Inflammatory macrophage treated with lipopolysaccharide for 1 hour (primary cell): Measurements from ENCODE around the gene ST3GAL3.

Experiments used
- DNase-seq, 2 donors: peaks; one replicate each; pipeline ENCODE4 v3.0.0-alpha.2; 2020 to 2022

The ST3GAL3 gene, protein sequence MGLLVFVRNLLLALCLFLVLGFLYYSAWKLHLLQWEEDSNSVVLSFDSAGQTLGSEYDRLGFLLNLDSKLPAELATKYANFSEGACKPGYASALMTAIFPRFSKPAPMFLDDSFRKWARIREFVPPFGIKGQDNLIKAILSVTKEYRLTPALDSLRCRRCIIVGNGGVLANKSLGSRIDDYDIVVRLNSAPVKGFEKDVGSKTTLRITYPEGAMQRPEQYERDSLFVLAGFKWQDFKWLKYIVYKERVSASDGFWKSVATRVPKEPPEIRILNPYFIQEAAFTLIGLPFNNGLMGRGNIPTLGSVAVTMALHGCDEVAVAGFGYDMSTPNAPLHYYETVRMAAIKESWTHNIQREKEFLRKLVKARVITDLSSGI

DNA sequence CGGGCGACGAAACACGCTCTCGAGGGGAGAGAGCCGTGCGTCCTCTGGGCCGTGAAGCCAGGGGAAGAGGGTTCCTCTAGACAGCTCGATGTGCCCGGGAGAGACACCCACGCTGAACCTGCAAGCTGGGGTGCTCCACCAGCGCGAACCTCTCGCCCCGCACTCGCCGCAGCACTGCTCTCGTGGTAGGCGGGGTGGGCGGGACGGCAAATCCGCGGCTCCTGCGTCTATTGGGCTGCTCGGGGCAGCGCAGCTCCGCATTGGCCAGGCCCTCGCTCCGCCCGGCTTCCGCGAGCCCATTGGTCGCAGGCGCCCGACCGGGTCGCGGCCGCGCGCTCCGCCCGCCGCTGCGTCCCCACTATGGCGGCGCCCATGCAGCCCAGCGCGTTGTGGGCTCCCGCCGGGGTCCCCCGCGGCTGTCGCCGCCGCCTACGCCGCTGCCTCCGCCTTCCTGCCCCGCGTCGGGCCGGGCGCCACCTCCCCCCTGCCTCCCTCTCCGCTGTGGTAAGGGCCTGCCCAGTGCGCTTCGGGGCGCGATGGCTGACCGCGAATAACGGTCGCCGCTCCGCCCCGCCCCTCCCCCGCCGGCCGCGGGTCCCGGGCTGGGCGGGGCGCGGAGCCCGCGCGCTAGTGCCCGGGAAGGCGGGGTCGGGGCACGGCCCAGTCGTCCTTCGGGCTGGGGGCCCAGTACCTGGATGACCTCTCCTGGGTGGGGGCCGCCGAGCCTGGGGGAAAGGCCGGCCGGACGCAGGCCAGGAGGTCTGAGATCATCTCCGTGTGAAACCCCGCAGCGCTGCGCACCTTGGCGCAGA is at the start of gene ST3GAL3:
Gene ST3GAL3, plus strand, starts transcription at position 347 of the 812 bp plus-strand sequence. CDS start 28,727 bp downstream, outside the sequence.
- peak; percentile 91 to 92 for DNase-seq

DNA sequence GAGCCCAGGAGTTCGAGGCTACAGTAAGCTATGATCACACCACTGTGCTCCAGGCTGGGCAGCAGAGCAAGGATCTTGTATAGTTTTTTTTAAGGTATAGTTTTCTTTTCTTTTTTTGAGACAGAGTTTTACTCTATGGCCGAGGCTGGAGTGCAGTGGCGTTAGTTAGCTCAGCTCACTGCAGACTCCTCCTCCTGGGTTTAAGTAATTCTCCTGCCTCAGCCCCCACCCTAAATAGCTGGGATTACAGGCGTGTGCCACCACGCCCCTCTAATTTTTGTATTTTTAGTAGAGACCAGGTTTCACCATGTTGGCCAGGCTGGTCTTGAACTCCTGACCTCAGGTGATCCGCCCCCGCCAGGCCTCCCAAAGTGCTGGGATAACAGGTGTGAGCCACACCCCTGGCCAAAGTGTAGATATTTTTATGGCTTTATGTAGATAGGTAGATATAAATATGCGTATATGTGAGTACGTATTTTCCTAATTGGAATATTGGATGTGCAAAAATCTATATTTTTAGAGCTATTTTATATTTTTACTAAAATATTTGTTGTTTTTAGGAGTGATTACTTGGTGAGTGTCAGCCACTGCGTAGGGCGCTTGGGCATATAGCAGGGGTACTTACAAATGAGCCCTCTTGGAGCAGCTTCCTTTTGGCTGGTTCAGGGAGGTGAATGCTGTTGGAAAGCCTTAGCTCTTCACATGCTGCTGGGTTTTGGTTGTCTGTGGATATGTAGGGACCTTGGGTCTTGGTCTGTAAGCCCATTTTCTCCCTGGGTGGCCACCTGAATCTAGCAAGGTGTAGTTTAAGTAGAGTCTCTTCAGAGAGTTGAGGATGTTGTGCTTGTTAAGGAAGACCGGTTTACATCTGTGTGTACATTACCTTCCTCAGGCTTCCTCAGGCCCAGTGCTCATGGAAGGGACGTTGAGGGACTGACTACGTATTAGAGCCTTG is 47.8 kb upstream of the ST3GAL3 start:
- no peak for DNase-seq

DNA sequence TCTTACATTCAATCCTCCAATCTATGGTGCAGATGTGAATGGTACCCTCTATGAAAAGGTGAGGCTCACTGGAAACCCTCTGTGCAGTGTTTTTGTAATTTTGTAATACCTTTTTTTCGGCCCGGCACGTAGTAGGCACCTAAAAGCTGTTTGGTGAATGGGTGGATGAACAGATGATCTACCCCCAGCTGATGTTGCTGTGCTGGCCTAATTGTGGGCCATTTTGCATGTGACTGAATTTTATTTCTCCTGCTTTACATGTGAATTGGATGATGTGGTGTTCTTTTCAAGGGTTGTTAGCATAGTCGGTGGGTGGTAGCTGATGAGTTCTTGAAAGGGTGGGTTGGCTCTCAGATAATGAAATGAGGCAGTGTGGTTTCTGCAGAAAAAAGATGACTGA is 47.0 kb upstream of the ST3GAL3 start:
- DNase-seq = no peak

DNA sequence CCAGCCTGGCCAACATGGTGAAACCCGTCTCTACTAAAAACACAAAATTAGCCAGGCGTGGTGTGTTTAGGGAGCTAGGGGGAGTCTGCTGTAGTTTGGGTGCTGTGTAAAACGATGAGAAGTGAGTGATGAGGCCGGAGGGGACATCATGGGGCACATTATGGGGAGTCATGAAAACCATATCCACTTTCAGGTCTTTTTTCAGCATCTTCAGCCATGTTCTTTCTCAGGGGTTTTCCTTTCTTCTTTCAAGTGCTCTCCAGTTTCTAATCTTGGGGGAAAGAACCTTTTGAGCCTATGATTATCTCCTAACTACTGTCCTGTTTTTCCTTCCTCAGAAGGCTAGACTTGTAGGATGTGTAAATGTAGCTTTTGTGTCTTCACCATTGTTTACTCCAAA is 43.0 kb upstream of the ST3GAL3 start:
- DNase-seq = no peak

DNA sequence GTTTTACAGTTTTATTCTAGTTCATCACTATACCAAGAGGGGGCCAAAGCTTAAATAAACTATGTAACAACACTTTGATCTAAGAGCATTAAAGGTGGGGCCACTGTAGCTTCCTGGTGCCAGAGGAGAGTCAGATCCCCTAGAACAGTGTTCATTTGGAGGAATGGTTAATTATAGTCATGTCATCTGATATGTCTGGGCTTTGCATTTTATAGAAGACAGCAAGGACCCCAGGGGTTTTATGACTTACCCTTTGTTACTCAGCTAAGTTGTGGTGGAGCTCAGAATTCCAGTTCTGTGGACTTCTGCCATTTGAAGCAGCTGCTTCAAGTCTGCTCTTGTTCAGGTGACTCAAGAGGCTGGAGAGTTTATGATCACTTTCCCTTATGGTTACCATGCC is 40.7 kb upstream of the ST3GAL3 start:
- no peak for DNase-seq

DNA sequence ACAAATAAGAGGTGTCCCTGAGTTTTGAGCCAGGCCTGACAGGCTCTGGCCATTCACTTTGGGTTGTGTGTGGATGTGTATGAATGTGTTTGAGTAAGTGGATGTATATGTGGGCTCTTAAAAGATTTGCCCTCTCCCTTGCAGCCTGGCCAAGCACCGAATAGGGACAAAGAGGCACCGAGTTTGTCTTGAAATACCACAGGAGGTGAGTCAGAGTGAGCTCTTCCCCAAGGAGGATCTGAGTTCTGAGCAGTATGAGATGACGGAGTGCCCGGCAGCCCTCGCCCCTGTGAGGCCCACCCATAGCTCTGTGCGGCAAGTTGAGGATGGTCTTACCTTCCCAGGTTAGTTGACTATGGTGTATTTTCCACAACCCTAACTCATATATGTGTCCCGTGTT is 38.4 kb upstream of the ST3GAL3 start:
- DNase-seq = no peak

DNA sequence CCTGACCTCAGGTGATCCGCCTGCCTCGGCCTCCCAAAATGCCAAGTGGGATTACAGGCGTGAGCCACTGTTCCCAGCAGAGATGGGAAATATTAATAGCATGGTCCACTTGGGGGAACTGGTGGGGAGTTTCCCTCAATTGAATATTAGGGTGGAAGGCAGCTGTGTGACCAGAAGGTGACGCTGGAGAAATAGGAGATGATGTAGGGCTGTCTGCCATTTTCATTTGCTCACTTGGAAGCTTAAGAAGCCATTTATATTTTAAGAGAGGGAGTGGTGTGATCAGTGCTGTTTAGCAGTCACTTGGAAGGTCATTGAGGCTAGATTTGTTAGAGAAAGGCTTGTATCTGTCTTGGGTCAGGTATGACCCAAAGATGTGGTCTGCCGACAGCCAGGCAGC is 37.5 kb upstream of the ST3GAL3 start:
- no peak for DNase-seq

DNA sequence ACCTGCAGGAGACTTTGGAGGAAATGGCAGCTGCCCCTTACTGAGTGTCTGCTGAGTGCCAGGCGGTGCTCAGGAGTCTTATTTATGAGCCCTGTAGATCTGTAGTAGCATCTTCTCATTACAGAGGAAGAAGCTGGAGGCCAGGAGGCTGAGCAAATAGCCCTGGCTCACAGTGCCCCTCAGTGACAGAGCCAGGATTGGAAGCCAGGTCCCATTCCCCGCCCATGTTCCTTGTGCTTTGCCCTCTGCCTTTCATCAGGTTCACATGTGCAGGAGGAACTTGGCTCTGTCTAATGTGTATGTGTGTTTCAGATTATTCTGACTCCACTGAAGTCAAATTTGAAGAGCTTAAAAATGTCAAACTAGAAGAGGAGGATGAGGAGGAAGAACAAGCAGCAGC is 36.1 kb upstream of the ST3GAL3 start:
- no peak for DNase-seq

DNA sequence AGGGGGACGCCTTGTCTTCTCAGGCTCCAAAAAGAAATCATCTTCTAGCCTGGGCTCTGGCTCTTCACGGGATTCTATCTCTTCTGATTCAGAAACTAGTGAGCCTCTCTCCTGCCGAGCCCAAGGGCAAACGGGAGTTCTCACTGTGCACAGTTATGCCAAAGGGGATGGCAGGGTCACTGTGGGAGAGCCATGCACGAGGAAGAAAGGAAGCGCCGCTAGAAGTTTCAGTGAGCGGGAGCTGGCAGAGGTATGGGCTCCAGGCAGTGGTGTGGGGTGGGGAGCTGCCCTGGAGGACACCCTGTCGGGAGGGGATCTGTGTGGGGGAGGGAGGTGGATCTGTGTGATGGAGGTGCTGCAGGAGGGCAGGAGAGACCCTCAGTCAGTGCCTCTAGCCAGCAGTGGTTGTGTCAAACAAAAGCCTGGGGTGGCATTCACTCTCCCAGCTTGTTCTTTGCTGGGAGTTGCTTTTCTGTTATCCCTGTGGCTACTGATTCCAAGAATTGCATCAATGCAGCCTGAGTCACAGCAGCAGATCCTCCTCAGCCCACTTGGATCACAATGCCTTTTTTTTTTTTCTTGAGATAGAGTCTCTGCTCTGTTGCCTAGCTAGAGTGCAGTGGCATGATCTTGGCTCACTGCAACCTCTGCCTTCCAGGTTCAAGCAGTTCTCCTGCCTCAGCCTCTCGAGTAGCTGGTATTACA is 35.6 kb upstream of the ST3GAL3 start:
- no peak for DNase-seq

DNA sequence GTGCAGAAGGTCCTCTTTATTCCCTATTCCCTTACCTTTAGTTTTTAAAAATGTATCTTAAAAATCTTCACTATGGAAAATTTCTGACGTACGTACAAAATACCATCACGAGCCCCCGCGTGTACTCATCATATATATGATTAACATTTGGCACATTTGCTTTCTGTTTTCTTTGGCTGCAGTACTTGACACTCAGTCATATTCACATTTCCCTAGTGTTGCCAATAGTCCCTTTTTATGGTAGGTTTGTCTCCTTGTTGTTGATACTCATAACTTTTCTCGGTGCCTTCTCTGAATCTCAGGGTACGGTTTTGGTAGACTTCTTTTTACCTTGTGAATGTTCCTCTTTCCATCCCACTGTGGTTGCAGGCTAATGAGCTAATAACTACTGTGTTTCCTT is 34.1 kb upstream of the ST3GAL3 start:
- no peak for DNase-seq

DNA sequence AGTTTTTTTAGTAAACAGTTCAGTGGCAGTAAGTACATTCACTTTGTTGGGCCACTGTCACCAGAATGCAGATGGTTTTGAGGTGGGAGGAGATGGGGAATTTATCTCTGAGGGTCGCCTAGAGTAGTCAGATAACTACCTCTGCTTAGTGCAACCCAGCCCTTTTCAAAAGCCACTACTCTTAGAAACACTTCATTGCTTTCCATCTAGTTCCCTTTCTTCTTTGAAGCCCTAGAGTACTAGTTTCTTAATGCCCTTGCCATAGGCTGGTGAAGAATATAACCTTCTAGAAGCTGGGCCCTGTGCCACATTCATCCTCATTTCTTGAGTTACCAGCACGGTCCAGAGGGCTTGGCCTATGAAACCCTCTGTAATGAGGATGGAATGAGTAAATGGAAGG is 28.4 kb upstream of the ST3GAL3 start:
- no peak for DNase-seq

DNA sequence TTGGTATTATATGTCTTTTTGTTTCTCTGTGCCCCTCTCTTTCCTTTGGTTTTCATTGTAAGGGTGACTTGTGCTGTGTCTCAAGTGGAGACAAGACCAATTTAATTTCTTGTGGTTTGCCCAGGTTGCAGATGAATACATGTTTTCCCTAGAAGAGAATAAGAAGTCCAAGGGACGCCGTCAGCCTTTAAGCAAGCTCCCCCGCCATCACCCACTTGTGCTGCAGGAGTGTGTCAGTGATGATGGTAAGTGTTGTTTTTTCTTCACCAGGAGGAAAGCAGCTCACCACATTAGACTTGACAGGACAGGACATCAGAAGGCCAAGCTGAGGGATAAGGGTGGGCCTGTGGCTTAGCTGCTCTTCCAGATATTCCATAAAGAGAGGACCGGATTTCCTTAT is 23.8 kb upstream of the ST3GAL3 start:
- DNase-seq = no peak

DNA sequence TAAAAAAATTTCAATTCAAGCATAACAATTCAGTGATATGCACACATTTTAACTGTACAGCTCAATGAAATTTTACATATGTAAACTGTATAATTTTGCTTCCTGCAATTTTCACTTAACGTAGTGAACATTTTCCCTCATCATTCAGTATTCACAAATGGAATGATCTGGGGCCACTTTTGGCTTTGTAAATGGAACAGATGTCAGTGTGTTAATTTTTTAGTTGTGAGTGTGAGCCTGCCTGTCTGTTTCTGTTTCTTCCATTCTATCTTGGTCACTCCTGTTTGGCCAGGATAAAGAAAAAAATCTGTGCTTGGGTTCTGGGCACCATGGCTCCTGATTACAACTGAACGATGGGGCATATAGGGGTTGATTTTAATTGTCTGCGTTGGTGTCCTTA is 20.5 kb upstream of the ST3GAL3 start:
- no peak for DNase-seq

DNA sequence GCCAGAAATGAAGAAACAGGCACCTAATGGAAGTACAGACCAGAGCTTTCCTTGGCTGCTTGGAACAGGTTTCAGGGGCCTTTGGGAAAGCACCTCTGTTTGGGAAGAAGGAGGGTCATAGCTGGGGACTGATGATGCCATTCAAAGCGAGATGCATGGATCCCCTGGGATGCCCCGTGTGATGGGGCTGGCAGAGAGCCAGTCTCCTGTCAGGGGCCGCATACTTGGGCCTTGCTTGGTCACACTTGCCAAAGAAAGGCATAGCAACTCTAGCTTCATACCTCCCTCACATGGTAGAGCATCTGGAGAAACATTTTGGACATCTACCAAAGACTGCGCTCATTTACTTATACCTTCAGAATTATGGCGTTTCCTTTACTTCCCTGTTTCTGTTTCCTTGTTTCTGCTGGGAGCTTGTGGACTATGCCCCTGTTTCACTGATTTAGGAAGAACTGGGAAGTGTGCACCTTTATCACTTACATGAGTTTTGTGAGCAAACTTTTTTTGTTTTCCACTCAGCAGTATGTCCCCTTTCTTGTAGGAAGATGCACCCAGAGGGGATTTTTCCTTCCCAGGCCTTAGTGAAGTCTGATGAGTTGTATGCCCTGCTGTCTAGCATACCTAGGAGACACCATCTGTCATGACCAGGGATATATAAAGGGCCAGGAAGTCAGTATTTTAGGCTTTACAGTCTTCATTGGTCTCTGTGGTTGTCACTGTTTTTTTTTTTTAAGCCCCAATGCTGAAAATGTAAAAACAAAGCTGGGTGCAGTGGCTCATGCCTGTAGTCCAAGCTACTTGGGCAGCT is 19.8 kb upstream of the ST3GAL3 start:
- DNase-seq = no peak

DNA sequence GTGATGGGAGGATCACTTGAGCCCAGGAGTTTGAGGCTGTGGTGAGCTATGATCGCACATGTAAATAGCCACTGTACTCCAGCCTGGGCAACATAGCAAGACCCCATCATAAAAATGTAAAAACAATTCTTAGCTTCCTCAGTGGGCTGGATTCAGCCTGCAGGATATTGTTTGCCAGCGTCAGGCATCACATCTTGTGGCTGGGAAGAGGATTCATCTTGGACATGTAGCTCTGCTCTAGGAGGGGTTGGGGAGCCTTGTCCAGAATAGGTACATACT is 19.3 kb upstream of the ST3GAL3 start:
- DNase-seq = no peak

DNA sequence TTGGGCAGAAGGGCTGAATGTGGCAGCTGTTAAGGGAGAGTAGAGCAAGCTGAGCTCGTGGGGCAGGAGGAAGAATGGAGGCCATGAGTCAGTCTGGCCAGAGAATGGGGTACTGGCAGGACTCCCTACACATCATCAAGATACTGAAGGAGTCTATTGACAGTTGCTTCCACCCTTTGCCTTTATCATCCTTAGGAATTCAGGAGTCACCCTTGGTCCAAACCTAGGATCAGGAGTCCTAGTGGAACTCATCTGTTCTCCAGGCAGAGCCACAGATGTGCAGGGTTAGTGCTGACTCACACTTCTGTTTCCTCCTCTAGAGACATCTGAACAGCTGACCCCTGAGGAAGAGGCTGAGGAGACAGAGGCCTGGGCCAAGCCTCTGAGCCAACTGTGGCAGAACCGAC is 18.7 kb upstream of the ST3GAL3 start:
- DNase-seq = no peak

DNA sequence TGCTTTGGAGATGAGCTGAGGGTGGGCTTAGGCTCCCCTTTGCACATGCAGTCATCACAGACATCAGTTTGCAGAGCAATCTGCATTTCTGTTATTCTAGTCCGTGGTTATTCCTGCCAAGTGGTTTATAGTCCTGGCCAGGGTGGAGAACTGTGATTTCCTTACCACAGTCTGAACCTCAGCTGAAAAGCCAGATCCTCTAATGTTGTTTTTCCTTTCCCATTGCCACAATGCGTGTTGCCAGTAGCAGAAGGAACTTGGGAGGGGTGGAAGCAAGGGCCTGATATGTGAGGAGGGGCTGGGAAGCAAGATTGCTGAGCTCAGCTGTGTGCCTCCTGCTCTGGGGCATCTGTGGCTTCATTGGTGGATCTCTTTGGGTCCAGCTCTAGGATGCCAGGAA is 18.0 kb upstream of the ST3GAL3 start:
- DNase-seq = no peak

DNA sequence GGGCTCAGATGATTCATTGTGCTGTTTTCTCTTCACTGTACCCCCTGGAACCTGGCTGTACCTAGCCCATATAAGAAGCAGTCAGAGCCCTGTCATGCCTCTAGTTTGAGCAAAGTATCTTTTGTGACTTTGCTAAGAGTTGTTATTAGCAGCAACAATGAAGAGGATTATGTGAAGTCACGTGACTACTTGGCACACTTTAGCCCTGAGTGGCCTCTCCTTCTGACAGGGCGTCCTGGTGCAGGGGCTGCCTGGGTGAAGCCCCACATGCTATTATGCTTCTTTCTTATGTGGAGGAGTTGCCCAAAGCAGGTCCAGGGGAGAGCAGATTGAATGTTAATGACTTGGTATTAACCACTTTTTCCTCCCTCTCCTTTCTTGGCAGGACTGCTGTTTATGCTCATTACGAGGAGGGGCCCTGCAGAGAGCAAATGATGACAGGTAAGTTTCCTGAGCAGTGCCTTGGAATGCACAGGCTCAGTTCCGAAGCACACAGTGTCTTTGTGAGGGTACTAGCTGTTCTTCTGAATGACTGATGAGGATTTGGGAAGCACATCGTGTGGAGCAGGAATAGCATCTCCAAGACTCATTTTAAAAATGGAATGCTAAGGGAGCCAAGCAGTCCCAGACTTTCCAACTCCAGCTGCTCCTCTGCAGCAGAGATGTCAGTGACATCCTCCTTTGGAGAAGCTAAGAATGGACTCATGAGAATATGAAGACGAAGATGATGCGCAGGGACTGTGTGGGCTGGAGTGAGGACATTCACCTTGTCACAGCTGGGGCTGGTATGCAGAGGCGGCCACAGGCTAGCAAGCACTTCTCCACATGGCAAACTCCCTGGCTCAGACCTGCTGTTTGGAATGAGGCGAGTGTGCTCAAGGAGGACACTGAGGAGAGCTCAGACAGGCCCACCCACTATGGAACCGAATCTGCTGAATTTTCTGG is 15.2 kb upstream of the ST3GAL3 start:
- no peak for DNase-seq

DNA sequence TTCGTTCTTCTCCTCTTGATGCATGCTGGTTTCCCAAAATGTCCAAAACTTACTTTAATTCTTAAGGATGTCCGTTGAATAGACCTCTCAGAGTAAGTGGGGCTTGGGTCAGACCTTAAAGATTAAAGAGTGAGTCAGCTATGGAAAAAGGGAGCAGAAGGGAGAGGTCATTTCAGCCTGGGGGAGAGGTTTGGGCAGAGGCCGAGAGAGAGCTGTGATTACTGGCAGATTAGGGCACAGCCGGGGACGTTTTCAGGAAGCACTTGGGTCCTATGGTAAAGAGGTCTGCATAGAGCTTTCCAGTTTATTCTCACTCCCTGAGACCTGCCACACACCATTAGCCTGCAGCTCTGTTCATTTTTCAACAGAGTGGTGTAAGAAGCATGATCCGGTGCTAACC is 14.0 kb upstream of the ST3GAL3 start:
- no peak for DNase-seq

DNA sequence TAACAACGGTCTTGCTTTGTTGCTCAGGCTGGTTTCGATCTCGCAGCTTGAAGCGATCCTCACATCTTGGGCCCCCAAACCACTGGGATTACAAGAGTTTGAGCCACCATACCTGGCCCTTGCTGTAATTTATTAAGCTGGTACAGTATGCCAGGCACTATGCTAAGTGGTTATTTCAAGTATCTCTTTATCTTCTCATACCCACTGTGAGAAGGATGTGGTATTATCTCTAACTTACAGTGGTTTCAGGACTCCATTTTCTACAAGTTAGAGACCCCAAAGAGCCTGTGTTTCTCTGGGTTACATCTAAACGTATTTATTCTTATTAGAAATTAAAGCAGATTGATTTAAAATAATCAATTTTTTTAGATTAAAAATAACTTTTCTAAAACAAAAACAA is 8.1 kb upstream of the ST3GAL3 start:
- DNase-seq = no peak

DNA sequence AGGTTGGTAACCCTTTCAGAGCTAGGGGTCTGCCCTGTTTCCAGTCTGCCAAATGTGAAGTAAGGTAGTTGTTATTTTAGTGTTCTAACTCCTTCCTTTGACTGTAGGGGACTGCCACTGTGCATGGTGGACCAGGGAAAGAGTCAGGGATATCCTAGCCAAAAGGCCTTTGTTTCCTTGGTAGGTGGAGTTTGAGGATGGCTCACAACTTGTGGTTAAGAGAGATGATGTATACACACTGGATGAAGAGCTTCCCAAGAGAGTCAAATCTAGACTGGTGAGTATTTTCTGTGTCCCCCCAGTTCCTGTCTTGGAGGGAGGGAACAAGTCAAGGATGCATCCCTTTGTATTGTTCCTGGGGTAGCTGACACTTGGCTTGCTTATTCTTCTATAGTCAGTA is 3.5 kb upstream of the ST3GAL3 start:
- DNase-seq = no peak
